Measurements from ENCODE around the gene CCDC69.

GRCh38 chr5:151239237-151239861 lies 15.5 kb upstream of the CCDC69 start:
- TF ChIP-seq, protein P1, sequence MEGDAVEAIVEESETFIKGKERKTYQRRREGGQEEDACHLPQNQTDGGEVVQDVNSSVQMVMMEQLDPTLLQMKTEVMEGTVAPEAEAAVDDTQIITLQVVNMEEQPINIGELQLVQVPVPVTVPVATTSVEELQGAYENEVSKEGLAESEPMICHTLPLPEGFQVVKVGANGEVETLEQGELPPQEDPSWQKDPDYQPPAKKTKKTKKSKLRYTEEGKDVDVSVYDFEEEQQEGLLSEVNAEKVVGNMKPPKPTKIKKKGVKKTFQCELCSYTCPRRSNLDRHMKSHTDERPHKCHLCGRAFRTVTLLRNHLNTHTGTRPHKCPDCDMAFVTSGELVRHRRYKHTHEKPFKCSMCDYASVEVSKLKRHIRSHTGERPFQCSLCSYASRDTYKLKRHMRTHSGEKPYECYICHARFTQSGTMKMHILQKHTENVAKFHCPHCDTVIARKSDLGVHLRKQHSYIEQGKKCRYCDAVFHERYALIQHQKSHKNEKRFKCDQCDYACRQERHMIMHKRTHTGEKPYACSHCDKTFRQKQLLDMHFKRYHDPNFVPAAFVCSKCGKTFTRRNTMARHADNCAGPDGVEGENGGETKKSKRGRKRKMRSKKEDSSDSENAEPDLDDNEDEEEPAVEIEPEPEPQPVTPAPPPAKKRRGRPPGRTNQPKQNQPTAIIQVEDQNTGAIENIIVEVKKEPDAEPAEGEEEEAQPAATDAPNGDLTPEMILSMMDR (IDR thresholded peaks at IDR 0.05): peak; percentile 61 to 81 (median 77)
- TF ChIP-seq EP300 (IDR thresholded peaks at IDR 0.05): no peak

Measured in esophagus muscularis mucosa (tissue), 3 donors.